ENCODE measurements around the gene ATOSA.

ATOSA gene, protein sequence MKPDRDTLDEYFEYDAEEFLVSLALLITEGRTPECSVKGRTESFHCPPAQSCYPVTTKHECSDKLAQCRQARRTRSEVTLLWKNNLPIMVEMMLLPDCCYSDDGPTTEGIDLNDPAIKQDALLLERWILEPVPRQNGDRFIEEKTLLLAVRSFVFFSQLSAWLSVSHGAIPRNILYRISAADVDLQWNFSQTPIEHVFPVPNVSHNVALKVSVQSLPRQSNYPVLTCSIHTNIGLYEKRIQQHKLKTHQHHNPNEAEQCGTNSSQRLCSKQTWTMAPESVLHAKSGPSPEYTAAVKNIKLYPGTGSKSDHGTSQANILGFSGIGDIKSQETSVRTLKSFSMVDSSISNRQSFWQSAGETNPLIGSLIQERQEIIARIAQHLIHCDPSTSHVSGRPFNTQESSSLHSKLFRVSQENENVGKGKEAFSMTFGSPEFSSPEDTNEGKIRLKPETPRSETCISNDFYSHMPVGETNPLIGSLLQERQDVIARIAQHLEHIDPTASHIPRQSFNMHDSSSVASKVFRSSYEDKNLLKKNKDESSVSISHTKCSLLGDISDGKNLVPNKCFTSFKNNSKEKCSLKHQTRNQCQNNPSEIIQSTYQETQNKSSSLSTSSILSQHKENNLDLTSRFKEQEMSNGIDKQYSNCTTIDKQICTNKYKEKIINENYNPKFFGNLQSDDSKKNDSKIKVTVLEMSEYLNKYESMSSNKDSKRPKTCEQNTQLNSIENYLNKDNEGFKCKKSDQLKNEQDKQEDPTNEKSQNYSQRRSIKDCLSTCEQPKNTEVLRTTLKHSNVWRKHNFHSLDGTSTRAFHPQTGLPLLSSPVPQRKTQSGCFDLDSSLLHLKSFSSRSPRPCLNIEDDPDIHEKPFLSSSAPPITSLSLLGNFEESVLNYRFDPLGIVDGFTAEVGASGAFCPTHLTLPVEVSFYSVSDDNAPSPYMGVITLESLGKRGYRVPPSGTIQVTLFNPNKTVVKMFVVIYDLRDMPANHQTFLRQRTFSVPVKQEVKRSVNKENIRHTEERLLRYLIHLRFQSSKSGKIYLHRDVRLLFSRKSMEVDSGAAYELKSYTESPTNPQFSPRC

DNA sequence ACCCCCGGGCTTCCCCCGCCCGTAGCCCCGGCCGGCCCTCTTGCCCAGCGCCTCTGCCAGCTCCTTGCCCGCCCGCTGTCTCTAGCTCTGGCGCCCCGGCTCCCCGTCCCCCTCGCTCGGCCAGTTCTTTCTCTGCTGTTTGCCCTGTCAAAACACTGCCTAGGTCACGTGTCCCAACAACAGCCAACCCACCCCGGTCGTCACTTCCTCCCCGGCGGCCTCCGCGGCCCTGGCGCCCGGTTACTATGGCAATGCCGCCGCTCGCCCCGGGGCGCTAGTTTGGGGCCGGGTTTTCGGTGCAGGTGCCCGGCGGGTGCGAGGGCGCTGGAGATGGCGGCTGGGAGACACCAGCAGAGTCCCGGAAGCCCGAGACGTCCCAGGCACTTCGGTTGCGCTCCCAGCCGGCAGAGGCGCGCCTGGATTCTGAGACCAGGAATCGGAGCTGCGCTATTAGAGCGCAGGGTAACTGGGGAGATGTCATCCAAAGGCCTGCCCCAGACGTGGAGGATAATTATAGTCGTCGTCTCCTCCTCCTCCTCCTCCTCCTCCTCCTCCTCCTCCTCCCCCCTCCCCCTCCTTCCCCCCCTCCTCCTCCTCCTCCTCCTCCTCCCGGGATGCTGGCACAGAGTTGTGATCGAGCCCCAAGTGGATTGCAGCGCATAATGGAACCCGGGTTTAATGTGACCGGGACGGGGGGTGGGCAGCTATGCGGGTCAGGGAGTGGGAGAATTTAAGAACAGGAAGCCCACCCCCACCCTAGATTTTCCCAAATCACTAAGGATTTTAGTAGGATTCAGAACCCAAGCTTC is at the start of gene ATOSA:
TSS of gene ATOSA (minus strand) at position 157 of the 809 bp plus-strand sequence. CDS start 1,367 bp downstream, outside the sequence.
- DNase-seq = peak; percentile 93

DNA sequence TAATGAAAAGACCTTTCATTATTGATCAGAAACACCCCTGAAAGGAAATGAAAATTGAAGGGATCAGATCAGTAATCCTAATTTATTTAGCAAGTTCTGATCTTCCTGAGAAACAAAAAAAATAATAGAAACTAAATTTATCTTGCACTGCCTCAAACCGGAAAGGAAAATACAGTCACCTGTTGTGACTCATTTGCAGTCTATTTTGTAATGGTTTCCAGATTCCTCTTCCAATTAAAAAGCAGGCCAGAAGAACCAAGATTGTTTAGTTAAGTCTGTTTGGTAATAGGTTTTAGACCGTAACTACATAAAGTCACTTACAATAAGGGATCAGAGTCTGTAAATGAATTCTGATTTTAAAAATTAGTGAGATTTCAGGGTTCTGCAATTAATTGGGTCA is 49.7 kb upstream of the ATOSA start:
- DNase-seq = no peak

DNA sequence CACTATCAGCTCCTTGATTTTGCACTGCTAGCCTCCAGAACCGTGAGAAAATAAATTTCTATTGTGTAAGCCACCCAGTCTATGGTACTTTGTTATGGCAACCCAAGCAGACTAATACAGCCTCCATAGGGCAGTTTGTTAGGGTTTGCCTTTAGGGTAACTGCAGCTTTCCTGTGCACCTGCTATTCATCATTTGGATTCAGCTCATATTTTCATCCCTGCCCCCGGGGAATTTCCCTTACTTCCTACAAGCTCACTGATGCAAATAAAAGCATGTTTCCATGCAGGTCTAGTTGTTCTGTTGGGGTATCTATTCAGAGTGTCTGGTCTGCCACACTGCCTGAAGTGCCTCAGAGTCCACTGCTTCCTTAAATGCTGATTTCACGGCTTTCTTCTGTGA is 48.6 kb upstream of the ATOSA start:
- no peak for DNase-seq

DNA sequence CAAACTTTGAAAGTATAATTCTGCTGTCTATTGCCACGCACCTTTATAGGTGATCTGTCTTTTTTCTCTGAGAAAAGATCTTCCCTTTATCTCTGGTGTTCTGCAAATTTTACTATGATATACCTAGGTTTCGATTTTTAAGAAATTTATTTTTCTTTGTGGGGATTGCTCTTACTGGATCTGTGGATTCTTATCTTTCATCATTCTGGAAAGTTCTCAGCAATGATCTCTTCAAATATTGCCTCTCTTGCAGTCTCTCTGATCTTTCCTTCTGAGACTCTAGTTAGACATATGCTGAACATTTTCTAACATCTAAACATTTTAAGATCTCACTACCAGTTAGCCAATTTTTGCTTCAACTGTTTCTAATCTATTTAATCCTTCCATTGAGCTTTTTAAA is 47.0 kb upstream of the ATOSA start:
- DNase-seq = no peak

DNA sequence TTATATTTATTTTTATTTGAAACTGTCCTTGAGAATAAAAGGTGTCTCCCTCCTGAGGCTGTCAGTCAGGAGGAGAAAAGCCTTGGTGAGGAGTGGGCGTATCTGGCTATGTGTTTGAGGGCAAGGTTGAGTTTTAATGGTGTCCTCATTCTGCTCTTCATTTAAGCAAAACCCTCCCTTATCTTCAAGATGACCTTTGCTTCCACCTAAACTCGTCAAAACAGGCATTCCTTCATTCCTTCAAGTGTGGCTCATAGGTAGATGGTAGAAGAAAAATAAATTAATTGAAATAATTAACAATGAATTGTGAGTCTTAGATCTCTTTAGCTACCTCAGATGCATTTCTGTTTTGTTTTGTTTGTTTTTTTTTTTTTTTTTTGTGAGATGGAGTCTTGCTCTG is 39.4 kb upstream of the ATOSA start:
- no peak for DNase-seq

DNA sequence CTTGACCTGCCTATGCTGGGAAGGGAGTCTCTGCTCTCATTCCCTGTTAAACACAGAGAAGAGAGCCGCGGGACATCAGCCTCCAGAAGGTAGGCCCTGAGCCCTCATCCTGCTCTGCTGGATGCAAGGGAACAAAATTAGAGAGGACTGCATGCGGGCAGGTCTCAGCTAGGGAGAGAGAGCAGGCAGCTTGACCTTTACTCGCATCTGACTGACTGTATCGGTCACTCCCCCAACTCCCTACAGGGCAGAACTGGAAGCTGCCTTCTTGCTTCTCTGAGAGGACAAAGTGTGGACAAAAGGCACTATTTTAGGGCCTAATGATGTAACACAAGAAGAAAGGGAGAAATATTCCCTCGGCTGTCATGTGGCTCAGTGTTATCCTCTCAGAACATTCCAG is 38.7 kb upstream of the ATOSA start:
- DNase-seq = no peak

DNA sequence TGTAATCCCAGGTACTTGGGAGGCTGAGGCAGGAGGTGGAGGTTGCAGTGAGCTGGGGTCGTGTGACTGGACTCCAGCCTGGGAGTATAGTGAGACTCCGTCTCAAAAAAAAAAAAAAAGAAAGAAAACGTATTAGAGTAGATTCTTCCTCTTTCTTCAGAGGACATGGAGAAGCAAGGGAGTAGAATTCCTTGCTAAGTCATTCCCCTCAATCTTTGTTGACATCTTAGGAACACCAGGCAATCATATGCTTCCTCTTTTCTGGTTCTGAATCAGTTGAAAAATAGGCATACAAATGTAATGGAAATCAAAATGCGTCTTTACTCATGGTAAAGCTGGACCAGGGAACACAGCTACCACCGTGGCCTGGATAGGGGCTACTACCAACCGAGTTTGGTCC is 38.3 kb upstream of the ATOSA start:
- no peak for DNase-seq

DNA sequence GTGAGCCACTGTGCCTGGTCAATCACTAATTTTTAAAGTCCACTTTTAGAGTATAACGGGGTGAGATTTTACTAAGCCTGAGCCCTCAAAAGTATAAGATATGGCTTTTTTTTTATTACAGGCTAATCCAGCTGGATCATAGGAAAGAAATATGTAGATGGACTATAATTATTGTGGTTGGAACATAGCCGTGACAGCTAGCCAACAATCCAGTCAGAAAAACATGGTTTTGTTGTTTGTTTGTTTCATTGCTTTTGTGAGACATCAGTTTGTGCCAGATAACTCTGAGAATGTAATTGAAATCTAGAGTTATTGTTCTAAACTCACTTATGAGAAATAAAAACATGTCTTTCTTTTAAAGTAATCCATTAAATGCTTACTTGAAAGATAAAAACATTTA is 37.3 kb upstream of the ATOSA start:
- no peak for DNase-seq

DNA sequence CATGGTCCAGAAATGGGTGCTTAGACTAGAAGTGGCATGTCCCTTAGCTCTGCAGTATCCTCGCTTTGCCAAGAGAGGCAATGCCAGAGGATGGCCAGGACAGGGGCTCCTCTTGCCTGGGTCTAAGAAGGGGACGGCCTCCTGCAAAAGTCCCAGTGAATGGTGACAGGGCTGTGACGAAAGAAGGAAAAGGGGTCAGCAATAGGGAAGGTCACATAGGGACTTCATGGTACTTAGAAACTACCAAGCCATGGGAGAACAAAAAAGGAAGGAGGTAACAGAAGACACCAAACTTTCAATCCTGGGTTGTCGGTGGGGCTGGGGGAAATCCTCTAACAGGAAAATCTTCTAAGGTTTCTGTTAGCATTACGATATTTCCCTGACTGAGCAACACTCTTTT is 36.2 kb upstream of the ATOSA start:
- no peak for DNase-seq

DNA sequence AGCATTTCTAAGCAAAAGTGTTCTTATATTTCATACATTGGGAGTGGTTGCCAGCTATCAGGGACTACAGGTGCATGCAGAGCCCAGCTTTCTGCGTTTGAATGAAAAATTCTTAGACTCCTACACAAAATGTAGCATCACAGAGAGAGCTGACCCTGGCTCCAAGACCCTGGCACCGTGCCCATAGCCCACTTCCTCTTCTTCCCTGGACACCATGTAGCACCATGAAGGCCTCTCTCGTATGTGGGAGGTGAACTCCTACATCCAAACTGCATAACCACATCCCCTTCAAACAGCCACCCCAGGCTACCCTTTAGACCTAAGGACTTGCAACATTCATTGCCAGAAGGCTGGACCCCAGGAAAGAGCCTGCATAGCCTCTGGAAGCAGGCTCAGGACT is 35.8 kb upstream of the ATOSA start:
- DNase-seq = no peak

DNA sequence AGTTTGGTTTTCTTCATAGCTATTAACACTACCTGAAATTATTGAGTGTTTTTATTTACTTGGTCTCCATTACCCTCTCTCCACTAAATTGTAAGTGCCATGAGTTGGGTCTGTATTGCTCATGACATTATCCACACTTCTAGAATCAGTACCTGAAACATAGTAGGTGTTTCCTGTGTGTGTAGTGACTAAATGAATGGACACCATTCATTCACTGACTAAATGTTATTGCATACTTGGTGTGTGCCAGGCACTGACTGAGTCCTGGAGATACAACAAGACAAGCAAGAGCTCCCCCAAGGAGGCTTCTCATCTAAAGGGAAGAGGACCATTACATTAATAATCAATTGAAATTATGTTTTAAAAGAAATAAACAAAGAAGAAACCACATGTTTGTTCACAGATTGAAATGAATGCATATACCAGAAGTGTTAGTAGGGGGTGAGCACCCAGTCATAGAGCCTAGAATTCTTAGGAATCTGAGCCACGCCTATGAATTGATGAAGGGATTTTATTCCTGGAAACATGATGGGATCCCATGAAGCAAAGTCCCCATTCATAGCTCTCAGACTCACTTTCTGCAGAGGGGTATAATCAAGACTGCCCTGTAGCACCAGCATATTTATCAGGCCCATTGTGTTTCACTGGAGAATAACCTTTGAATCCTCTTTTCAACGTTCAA is 31.7 kb upstream of the ATOSA start:
- no peak for DNase-seq

DNA sequence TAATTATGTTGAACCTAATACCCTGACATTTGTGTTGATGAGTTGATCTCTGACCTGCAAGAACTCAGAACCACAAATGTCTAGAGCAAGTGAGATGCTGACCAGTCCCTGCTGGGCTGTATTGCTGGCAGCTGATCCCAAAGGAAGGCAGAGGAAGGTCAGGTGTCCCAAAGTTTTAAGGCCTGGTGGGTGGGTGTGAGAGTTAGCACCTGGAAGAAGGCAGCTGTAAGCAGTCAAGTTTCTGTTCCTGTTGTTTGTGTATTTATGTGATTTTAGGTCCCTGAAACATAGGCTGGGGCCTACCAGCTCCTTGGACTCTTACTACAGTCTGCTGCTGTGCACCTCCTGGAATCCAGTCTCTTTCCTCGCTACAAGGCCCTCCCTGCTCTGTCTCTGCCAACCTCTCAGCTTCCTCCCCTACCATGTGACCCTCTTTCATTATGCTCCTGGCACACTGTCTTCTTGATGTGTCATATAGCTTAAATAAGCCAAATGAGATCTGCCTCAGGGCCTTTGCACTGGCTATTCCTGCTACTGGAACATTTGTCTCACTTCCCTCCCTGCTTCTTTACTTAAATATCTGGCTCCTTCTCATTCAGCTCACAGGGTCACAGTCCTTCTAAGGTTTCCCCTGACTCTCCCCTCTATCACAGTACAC is 31.0 kb upstream of the ATOSA start:
- no peak for DNase-seq

DNA sequence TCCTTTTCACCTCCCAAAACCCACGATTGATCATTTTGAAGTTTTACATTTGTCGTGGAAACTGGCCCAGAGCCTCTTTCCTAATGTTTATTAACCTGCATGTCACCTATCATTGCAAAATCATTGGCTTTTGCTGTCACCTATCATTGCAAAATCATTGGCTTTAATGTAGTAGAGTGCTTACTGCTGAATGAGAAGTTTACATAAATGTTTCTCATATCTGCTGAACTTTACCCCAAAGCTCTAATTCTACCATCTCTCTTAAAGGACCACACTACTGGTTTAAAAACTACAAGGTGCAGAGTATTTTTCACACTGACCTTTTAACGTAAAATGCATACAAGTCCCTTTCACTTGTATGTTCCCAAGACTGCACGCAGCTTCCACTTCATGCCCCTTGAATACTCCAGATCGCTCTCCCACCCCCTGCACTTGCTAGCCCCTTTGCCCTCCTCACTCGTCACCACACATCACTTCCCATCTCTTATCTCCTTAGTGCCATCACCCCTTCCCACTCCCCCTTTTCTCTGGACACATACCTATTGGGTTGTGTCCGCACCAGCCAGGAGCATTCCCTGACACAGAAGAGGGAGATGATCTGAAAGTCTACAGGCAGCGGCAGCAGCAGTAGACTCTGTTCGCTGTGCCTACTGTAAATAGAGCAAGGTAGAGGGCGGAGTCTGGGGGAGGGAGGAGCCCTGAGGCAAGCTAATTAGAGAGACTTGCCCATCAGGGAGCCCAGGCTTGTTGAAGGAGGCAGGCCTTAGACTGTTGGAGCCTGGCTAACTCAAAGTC is 30.2 kb upstream of the ATOSA start:
- no peak for DNase-seq

DNA sequence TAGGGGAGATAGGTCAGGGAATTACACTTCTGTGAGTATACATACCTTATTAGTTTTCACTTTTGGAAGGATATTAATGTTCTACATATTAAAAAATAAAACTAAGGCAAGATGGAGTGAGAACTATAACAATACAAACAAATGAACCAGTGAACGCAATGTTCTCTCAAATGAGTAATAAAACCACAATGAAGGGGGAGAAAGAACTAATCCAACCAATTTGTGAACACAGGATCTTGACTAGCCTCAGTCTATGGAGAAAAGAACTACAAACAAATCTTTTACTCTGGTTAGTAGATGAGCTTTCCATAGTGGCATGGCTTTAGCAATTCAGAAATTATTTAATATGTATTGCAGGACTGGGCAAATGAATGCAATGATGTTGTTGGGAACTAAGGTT is 26.9 kb upstream of the ATOSA start:
- DNase-seq = no peak

DNA sequence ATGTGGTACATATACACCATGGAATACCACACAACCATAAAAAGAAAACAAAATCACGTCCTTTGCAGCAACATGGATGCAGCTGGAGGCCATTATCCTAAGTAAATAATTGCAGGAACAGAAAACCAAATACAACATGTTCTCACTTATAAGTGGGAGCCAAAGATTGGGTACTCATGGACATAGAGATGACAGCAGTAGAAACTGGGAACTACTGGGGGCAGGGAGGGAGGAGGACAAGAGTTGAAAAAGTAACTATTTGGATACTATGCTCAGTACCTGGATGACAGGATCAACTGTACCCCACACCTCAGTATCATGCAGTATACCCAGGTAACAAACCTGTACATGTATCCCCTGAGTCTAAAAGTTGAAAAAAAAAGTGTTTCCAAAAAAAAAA is 23.2 kb upstream of the ATOSA start:
- DNase-seq = no peak

DNA sequence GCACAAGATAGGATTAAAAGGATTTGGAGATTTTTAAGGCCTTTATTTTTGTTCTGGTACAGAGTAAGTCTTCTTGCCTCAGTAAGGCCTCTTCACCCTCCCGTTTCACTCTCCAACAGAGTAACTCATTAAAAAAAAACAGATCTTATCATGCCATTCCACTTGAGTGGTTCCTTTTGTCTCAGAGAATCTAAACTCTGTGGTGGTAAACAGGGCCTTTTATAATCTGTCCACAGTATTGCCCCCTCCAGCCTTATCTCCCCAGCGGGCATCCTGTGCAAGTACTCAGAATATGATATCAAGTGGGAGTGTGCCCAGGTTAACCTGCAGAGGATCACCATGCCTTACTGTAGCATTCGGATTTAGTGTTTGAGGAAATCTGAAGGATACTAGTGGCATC is 20.3 kb upstream of the ATOSA start:
- DNase-seq = peak; percentile 12

DNA sequence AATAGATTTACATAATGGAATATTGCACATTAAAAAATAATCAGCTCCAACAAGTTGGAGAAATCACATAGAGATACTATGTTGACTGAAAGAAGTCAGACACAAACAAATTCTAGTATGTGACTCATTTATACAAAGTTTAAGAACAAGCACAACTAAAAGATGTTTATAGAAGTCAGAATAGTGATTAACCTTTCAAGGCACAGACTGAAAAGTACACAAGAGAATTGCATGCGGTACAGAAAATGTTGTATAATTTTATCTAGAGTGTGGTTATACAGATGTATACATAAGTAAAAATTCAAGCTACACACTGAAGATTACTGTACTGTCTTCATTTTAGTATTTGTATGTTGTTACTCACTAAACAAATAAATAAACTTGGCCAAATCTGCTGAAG is 19.3 kb upstream of the ATOSA start:
- no peak for DNase-seq

DNA sequence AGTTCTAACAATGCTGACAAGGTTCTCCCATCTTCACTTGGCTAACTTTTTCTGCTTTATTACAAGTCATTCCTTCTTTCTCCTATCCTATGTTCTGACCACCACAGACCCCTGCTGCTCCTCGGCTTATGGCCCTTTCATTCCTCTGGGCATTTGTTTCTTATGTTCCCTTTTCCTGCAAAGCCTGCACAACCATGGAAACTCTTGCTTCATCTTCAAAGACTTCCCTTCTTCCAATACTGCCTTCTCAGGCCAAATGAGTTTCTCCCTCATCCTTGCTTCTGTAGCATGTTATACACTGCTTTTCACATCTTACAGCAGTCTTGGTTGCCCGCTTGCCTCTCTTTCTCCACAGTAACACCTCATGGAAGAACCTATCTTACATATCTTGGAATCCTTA is 17.9 kb upstream of the ATOSA start:
- DNase-seq = no peak

DNA sequence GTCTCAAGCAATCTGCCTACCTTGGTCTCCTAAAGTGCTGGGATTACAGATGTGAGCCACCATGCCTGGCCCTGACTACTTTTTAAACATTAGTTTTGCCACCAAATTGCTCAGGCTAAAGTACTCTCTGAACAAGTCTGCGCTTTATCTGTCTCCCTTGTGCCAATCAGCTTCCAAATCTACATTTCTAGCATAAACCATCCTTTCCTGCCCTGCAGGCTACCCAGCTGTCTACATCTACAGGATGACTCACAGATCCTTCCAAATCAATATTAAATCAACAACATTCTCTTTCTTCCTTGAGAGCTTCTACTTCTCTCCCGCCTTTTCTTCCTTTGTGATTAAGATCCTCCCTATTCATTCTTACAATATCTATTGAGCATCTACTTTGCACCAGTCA is 16.0 kb upstream of the ATOSA start:
- no peak for DNase-seq

DNA sequence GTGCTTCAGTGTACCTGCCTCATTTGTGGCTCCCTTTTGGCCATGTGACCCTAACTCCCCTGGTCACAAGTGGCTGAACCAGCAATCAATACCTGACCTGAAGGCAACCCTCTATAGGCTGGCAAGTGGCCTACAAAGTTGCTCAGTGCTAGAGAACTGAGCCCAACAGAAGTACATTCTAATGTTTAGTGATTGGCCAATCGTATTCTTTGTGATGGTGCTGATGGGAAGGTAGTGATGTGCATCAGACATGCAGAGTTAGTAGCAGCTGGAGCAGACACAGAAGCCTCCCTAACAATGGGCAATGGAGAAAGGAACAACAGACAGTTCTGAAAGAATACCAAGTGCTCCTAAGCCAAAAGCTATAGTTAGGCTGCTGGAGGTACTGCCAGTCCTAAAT is 10.4 kb upstream of the ATOSA start:
- no peak for DNase-seq

DNA sequence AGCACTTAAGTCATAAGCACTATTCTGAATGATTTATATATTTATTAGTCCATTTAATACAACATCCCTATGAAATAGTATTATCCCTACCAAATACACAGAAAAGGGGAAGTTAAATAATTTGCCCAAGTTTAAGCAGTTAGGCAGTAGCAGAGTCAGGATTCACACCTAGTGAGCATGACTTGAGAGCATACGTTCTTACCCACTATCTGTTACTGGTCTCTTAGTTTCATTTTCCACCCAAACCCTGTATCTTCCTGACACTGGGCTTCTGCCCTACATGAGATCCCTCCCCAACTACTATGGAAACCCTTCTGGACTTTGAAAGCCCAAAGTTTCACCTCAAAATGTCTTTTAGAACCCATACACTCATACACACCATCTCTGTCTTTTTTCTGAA is 4.4 kb upstream of the ATOSA start:
- peak; percentile 44 for DNase-seq
